PFSK-1 (cell line): Measurements from ENCODE around the gene MFSD12.
A peak's percentile ranks its signal among the peaks of the same experiment; 100 is the strongest.

ENCODE experiments used
- FOXP2 ChIP-seq: optimal IDR thresholded peaks from 2 replicates; pipeline ENCODE3; 2011; ENCODE audit warnings: borderline replicate concordance, control low read depth, inconsistent platforms; ENCODE audit not compliant: insufficient read depth; ENCODE audit errors: extremely low read length, extremely low read depth
- POLR2AphosphoS5 ChIP-seq: IDR thresholded peaks from 2 replicates; pipeline ENCODE4 v1.6.1; 2012; ENCODE audit warnings: low read depth, mild to moderate bottlenecking, control low read depth, low read length, moderate library complexity
- SIN3A ChIP-seq: IDR thresholded peaks from 2 replicates; pipeline ENCODE4 v1.6.1; 2012; ENCODE audit warnings: mild to moderate bottlenecking, low read length, moderate library complexity, borderline replicate concordance; ENCODE audit not compliant: insufficient read depth
- TAF1 ChIP-seq: IDR thresholded peaks from 2 replicates; pipeline ENCODE4 v1.6.1; 2012; ENCODE audit warnings: low read length, control low read depth, borderline replicate concordance; ENCODE audit not compliant: insufficient read depth
- TF ChIP-seq, protein P1 (sequence below), 2 experiments: IDR thresholded peaks; 2 replicates each; pipeline versions ENCODE4 v1.6.1 to v1.8.0; 2011 to 2012; ENCODE audit warnings: low read depth in 2 of 2, low read length in 2 of 2, control low read depth in 1 of 2, inconsistent platforms in 1 of 2, mild to moderate bottlenecking in 1 of 2, moderate library complexity in 1 of 2; ENCODE audit not compliant: insufficient read depth in 1 of 2

DNA sequence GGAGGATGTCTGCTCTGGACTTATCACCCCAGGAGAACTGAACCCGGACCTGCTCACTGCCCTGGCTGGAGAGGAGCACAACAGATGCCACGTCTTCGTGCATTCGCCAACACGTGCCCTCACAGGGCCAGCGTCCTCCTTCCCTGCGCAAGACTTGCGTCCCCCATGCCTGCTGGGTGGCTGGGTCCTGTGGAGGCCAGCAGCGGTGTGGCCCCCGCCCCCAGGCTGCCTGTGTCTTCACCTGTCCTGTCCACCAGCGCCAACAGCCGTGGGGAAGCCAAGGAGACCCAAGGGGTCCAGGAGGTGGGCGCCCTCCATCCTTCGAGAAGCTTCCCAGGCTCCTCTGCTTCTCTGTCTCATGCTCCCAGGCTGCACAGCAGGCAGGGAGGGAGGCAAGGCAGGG lies 21.8 kb downstream of the MFSD12 start:
- TF ChIP-seq, protein P1, sequence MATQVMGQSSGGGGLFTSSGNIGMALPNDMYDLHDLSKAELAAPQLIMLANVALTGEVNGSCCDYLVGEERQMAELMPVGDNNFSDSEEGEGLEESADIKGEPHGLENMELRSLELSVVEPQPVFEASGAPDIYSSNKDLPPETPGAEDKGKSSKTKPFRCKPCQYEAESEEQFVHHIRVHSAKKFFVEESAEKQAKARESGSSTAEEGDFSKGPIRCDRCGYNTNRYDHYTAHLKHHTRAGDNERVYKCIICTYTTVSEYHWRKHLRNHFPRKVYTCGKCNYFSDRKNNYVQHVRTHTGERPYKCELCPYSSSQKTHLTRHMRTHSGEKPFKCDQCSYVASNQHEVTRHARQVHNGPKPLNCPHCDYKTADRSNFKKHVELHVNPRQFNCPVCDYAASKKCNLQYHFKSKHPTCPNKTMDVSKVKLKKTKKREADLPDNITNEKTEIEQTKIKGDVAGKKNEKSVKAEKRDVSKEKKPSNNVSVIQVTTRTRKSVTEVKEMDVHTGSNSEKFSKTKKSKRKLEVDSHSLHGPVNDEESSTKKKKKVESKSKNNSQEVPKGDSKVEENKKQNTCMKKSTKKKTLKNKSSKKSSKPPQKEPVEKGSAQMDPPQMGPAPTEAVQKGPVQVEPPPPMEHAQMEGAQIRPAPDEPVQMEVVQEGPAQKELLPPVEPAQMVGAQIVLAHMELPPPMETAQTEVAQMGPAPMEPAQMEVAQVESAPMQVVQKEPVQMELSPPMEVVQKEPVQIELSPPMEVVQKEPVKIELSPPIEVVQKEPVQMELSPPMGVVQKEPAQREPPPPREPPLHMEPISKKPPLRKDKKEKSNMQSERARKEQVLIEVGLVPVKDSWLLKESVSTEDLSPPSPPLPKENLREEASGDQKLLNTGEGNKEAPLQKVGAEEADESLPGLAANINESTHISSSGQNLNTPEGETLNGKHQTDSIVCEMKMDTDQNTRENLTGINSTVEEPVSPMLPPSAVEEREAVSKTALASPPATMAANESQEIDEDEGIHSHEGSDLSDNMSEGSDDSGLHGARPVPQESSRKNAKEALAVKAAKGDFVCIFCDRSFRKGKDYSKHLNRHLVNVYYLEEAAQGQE (IDR thresholded peaks at IDR 0.05; ENCODE audit: insufficient read depth in 1 of 2, low read depth in 2 of 2, low read length in 2 of 2): no peak
- no peak for TF ChIP-seq TAF1
- TF ChIP-seq POLR2AphosphoS5: 0 out of 2 replicates have a peak, but pooled peaks have one; percentile 32
- TF ChIP-seq SIN3A: no peak
- TF ChIP-seq FOXP2: no peak
